Stimulated activated CD8-positive, alpha-beta memory T cell treated with anti-CD3 and anti-CD28 coated beads, Interleukin-12 subunit alpha, Interleukin-12 subunit beta, amount 100 ng/mL, for 24 hours (primary cell): Measurements from ENCODE around the gene USE1.

Experiments
- DNase-seq: peaks from one replicate; pipeline ENCODE4 v3.0.0-alpha.2; 2020; ENCODE audit errors: extremely low read depth

USE1 gene

DNA sequence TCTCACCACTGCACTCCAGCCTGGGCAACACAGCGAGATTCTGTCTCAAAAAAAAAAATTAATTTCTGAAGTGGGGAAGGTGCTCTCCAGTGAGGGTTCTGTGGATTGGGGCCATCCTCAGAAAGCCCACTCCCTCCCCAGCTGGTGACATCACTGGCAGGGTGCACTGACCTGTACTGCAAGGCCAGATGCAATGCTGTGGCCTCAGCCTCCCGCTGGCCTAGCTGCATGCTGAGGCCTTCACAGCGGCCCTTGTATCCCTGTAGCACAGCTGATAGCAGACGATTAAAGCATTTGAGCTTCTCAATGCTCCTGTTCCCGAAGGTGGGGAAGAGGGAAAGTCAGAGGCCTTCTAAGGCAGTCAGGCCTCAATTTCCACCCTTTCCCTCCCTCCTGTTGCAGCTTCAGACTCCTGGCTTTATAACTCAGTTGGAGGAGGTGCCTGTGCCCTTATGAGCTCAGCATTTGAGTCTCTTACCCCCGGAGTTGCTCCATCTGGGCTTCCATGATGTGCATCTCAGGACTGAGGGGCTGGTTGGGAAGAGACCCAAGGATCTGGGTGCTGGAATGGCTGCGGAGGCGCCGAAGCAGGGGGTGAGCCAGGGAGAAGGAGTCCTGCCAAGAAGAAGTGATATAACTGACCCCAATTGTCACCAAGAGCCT lies 44.1 kb downstream of the USE1 start:
- no peak for DNase-seq

DNA sequence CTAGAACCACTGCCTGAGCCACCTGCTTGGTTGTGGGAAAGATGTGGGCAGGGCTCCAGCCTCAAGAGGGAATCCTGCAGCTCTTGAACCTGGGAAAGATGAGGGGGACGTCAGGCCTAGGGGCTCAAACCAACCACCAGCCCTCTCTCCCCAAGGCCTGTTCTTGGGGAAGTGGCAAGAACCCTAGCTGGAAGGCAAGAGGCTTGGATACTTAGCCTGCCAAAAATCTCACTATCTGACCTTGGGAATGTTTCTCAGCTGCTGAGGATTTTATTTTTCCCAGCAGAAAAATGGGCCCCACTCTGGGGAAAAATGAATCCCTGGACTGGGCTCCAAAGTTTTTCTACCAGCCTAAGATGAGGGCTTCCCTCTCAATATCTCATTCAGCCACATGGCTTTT lies 44.8 kb downstream of the USE1 start:
- DNase-seq: no peak

DNA sequence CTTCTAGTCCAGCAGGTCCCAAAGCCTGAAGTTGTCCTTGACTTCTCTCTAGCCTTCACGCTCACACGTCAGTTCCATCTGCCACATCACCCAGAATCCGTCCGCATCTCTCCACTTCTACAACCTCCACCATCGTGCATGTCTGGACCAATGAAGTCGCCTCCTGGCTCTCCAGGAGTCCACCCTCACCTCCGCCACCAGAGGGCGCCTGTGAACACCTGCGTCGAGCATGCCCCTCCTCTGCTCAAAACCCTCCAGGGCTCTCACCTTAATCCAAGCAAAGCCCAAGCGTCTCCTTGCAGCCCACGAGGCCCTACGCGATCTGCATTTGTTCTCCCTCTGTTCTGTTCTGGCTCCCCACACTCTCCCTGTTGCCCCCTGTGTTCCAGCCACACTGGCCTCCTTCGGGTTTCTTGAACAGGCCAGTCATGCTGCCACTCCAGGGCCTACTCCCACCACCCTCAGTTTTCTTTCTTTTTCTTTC lies 45.7 kb downstream of the USE1 start:
- peak; percentile 69 for DNase-seq

DNA sequence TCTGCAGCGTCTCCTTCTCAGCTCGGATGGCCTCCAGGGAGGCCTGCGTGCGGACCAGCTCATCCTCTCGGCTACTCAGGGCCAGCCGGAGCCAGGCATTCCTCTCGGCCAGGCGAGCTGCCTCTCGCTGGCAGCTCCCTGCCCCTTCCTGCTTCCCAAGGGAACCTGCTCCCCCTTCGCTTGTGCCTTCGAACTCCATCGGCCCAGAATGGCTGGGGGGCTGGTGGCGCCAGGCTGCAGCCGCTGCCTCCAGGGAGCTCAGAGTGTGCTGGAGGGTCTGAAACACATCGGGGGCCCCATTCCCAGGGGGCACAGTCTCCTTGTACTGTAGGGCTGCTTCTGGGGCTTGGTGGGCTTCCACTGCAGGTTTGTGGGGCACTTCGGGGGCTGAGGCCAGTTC lies 47.4 kb downstream of the USE1 start:
- DNase-seq: no peak

DNA sequence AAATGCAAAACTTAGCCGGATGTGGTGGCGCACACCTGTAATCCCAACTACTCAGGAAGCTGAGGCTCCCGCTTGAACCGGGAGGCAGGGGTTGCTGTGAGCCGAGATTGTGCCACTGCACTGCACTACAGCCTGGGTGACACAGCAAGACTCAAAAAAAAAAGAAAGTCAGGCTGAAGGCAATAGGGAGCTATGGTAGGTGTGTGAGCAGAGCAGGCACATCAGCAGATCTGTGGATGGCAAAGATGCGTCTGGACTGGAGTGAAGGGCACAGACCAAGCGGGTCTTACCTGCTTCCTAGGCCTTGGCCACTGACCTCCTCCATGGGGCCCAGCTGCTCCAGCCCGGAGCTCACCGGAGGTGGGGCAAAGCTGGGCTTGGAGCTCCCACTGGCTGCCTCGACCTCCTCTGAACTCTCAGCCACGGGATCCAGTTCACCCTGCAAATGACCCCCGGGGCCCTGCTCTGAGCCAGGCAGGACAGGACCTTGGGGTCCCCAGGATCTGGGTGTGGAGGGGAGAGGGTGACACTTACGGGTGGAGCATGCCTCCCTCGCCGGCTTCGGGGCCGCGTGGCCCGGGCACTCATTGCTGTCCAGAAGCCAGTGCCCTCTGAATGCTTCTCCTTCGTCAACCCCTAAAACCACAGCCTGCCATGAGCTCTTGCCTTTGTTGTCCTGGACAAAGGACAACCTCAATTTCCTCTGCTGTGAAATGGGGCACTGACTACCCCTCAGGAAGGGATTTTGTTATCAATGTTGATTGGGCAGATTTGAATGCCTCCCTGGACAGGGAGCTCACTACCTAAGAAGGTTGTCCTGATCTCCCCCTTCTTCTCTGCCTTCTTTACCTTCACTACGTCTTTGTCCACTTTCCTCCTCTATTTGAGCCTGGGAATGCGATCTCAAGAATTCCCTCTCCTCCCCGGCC lies 48.8 kb downstream of the USE1 start:
- DNase-seq: no peak

DNA sequence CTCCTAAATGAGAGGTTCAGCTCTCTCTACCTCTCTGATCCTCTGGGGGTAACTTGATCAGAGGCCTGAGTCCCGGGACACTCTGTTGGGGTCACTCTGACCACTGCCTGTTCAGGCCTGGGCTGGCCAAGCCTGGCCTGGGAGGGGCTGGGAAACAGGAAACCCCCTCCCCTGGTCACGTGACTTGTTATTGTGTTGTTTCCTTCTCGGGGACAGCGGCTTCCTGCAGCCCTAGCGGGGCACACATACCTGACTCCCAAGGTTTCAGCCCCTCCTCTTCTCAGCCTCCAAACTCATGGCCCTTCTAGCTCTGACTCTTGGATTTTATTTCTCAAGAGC lies 49.5 kb downstream of the USE1 start, which contains the start of gene USHBP1:
Gene USHBP1 (minus strand): TSS at position 105 of the 339 bp plus-strand sequence. CDS start 446 bp downstream, outside the sequence.
- no peak for DNase-seq

DNA sequence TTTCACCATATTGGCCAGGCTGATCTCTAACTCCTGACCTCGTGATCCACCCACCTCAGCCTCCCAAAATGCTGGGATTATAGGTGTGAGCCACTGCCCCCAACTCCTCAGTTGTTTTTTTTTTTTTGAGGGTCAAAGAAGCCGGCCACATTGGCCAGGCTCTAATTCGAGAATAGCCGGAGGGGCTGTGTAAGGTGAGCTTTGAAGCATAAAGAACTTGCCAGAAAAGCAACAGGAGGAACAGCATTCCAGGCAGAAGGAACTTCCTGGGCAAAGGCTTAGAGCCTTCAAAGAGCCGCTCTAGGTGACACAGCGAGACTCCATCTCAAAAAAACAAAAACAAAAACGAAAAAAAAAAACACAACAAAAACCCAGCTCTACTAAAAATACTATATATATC lies 50.9 kb downstream of the USE1 start:
- DNase-seq: no peak

DNA sequence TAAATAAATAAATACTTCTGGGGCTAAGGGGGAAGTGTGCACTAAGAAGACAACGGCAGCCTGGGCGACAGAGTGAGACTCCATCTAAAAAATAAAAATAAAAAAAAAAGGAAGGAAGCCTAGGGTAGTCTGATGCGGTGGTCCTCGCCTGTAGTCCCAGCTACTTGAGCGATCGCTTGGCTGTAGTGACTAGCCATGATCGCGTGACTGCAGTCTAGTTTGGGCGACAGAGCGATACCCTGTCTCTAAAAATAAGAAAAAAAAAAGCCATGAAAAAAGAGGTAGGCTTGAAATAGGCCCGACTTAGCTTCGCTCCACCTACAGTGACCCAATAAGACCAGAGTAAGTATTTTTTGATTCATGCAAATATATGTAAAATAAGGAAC lies 51.4 kb downstream of the USE1 start:
- DNase-seq: no peak

DNA sequence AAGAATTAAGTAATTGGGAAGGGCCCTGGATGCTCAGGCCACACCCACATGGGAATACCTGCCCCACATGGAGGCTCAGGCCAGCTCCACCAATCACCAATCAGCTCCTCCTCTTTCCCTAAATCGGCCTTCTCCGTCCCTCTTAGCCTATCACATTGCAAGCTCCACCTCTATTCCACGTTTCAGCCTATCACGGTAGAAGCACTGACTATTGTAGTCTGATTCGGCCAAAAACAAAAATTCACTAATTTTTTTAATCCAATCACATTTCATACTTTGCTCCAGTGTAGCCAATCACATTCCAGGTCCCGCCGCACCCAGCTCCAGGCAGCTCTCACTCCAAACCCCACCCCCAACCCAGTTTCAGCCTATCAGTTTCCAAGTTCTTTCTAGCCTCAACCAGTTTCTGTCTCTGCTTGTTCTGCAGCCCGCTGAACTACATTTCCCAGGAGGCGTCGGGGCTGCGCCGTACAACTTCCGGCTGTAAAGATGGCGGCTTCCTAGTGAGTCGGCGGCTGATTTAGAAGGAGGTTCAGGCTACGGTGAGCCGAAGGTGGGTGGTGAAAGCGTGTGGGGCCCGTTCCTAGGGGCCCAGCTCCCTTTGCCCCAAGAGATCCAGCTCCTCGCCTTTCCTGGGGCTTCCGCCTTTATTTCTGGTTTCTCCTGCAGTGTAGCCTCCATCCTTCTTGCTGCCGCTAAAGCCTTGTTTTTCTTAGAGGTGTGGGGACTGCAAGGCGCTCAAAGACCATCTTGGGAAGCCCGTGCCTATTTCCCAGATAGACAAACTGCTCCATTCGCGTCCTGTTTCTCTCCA lies 52.0 kb downstream of the USE1 start, which contains the start of gene BABAM1:
Gene BABAM1 (plus strand): TSS at position 469 of the 814 bp plus-strand sequence. CDS start 1,364 bp downstream, outside the sequence.
- peak; percentile 88 for DNase-seq

DNA sequence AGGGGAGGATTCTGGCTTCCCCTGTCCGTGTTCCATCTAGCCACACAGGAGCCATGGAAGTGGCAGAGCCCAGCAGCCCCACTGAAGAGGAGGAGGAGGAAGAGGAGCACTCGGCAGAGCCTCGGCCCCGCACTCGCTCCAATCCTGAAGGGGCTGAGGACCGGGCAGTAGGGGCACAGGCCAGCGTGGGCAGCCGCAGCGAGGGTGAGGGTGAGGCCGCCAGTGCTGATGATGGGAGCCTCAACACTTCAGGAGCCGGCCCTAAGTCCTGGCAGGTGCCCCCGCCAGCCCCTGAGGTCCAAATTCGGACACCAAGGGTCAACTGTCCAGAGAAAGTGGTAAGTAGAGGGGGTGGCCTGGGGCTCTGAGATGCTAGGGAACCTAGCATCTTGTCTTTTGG lies 53.6 kb downstream of the USE1 start:
- no peak for DNase-seq
